ENCODE data around the gene IFNA13. TPM values are rescaled to one million over a fixed set of nuclear protein-coding genes. Genes with fewer than 3 reads are reported as not detected.

IFNA13 gene
- total RNA-seq: not detected
- not detected for polyA plus RNA-seq

DNA sequence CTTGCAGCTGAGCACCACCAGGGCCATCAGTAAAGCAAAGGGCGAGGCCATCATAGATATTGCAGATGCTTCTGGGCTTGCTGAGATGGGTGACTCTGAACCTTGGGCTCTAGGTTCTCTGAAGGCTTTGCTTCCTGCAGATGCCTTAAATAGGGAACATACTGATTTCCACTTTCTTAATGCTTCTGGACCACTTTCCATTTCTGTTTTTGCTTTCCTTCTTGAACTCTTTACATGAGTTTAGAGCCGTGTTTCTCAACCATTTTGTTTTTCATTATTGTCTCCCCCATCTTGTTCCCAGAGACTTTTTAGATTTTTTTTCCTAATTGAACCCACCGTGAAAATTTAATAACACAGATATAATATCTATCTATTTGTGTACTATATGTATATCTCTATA, at the start of gene IFNA13:
Gene IFNA13, minus strand, starts transcription at position 101 of the 400 bp plus-strand sequence. Its CDS starts 47 bp downstream, at position 54.
- DNase-seq (ENCODE audit: extremely low spot score): no peak
- H3K4me1 ChIP-seq (ENCODE audit: insufficient read depth): no peaks in the 10 kb centered on the region
- H3K36me3 ChIP-seq (ENCODE audit: insufficient read depth): no peaks in the 10 kb centered on the region
- H3K27ac ChIP-seq (ENCODE audit: low read depth): no peak within 1 kb of the TSS
- WGBS: 88% methylated on average over 3 of the region's 3 CpGs
- no peak within 1 kb of the TSS for H3K4me3 ChIP-seq (ENCODE audit: low read depth, low read length)

GRCh38 chr9:21415493-21416267, 47.8 kb upstream of the IFNA13 start:
- H3K4me3 ChIP-seq (ENCODE audit: low read depth, low read length): no peak overlapping the region
- H3K4me1 ChIP-seq (ENCODE audit: insufficient read depth): no peaks in the 10 kb centered on the region
- WGBS: 64% methylated on average over 5 of the region's 5 CpGs
- no peak for DNase-seq (ENCODE audit: extremely low spot score)
- H3K36me3 ChIP-seq (ENCODE audit: insufficient read depth): no peaks in the 10 kb centered on the region
- H3K27ac ChIP-seq (ENCODE audit: low read depth): no peak overlapping the region

DNA sequence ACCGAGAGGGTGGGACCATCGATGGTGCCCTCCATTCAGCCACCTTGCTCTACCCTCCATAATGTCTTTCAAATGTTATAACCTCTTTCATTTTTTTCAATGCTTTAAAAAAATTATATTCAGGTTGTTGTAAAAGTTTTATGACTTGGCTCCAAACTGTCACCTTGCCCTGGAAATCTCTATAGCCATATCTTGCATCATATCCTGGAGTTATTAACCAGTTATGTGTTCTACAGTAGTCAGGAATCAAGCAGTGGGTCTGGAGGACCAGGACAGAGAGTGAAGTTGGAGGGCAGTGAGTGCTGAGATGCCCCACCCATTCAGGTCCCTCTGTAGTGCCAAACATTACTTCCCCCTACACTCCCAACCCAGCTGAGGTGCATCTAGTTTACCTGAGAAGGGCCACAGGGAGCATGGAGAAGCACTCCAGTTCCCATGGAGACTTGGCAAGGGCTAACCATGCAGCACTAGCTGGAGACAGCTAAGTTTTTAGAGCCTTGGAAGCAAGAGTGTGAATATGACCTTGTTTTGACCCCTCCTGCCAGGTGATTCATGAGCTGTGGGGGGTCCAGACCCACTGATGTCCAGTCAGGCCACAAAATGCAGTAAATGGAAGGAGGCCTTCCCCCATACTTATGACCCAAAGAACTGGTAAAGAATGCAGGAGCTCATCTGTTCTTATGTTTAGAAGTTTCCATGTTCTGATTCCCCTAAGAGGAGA, 46.5 kb upstream of the IFNA13 start:
- no peak overlapping the region for H3K27ac ChIP-seq (ENCODE audit: low read depth)
- no peaks in the 10 kb centered on the region for H3K36me3 ChIP-seq (ENCODE audit: insufficient read depth)
- H3K4me3 ChIP-seq (ENCODE audit: low read depth, low read length): no peak overlapping the region
- WGBS: 96% methylated on average over 2 of the region's 2 CpGs
- no peak for DNase-seq (ENCODE audit: extremely low spot score)
- H3K4me1 ChIP-seq (ENCODE audit: insufficient read depth): no peaks in the 10 kb centered on the region

DNA sequence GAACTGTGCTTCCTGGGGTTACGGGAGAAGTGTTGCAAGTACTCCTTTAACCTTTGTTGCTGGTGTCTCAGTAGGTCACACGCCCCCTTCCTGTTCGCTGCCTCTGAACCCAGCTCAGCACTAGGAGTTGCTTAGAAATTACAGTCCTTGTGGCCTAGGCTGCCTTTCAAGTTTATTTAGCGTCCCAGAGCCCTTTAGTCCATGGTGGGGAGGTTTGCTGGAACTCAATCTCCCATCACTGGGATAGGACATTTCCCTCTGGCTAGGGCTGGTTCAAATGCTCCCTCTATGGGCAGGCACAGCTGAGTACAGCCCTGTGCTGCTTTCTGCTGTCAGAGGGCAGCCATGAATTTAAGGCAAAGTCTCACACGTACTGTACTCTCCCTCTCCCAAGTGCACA, 45.8 kb upstream of the IFNA13 start:
- no peak for DNase-seq (ENCODE audit: extremely low spot score)
- Histone ChIP-seq H3K4me1 (ENCODE audit: insufficient read depth) (no peaks in the 10 kb centered on the region), H3K36me3 (ENCODE audit: insufficient read depth) (no peaks in the 10 kb centered on the region), H3K4me3 (ENCODE audit: low read depth, low read length) (no peak overlapping the region), H3K27ac (ENCODE audit: low read depth) (no peak overlapping the region)
- 72% methylated on average over 5 of the region's 5 CpGs for WGBS

DNA sequence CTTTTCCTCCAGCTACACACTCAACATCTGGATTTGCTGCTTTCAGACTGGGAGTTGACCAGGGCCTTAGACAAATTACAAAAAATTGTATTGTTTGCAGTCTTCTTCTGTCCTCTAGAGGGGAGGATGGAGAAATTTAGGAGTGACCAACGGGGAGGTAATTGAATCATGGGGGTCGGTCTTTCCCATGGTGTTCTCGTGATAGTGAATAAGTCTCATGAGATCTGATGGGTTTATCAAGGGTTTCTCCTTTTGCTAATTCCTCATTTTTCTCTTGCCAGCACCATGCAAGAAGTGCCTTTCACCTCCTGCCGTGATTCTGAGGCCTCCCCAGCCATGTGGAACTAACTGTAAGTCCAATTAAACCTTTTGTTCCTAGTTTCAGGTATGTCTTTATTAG, 45.3 kb upstream of the IFNA13 start:
- Histone ChIP-seq H3K4me1 (ENCODE audit: insufficient read depth) (no peaks in the 10 kb centered on the region), H3K27ac (ENCODE audit: low read depth) (no peak overlapping the region), H3K4me3 (ENCODE audit: low read depth, low read length) (no peak overlapping the region), H3K36me3 (ENCODE audit: insufficient read depth) (no peaks in the 10 kb centered on the region)
- DNase-seq (ENCODE audit: extremely low spot score): no peak
- 85% methylated on average over 4 of the region's 4 CpGs for WGBS

DNA sequence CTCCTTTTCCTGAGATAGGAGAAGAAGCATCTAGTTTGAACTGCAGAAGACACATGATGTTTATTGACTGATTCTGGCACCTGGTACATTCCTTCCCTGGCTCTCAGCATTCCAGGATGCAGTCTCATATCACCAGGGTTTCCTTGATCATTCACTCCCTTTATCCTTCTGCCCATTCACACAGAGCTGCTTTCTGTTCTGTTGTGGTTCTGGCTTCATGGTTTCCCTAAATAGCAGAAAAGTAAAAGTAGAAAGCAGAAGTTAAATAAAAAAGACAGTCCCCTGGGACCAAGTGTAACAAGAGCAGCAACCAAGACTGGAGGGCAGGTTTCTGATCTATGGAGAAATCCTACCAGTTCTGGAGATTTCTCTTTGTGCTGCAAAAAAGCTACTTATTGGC, 44.2 kb upstream of the IFNA13 start:
- Histone ChIP-seq H3K4me3 (ENCODE audit: low read depth, low read length) (no peak overlapping the region), H3K36me3 (ENCODE audit: insufficient read depth) (no peaks in the 10 kb centered on the region), H3K27ac (ENCODE audit: low read depth) (no peak overlapping the region), H3K4me1 (ENCODE audit: insufficient read depth) (no peaks in the 10 kb centered on the region)
- DNase-seq (ENCODE audit: extremely low spot score): no peak

DNA sequence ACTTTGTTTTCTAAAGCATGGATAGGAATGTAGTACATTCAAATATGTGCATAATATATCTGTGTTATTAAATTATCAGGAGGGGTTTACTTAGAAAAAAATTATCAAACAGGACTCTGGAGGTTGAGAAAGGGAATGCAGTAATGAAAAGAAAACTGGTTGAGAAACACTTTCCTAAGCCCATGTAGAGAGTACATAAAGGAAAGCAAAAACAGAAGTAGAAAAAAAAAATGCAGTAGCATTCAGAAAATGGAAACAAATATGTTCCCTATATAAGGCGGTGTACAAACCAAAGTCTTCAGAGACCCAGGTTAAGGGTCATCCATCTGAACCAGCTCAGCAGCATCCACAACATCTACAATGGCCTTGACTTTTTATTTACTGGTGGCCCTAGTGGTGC, 41.0 kb upstream of the IFNA13 start, which contains the start of gene IFNA8:
Gene IFNA8, plus strand, starts transcription at position 301 of the 400 bp plus-strand sequence. Its CDS starts 60 bp downstream, at position 361.
- DNase-seq (ENCODE audit: extremely low spot score): no peak
- H3K4me1 ChIP-seq (ENCODE audit: insufficient read depth): no peaks in the 10 kb centered on the region
- H3K4me3 ChIP-seq (ENCODE audit: low read depth, low read length): no peak within 1 kb of the TSS
- H3K36me3 ChIP-seq (ENCODE audit: insufficient read depth): no peaks in the 10 kb centered on the region
- no peak within 1 kb of the TSS for H3K27ac ChIP-seq (ENCODE audit: low read depth)
- 81% methylated on average over 1 of the region's 1 CpG for WGBS

DNA sequence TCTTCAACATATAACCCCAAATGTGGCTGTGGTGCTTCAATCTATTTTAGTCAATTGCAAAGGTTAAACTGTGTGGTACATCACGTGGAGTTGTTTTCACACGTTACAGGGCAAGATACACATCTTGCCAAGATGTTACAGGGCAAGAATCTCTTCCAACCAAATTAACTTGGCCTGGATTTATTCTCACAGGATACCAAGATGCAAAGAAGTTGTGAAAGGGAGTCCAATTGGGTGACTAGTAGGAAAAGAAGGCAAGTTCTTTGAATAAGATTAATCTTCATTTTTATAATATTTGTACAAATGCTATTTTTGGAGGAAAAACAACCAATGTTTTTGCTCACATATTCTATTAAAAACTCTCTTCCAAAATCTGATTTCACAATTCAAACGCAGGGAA, 36.3 kb upstream of the IFNA13 start:
- 58% methylated on average over 3 of the region's 3 CpGs for WGBS
- Histone ChIP-seq H3K27ac (ENCODE audit: low read depth) (no peak overlapping the region), H3K4me1 (ENCODE audit: insufficient read depth) (no peaks in the 10 kb centered on the region), H3K36me3 (ENCODE audit: insufficient read depth) (no peaks in the 10 kb centered on the region), H3K4me3 (ENCODE audit: low read depth, low read length) (no peak overlapping the region)
- DNase-seq (ENCODE audit: extremely low spot score): no peak

- Histone ChIP-seq H3K4me3 (ENCODE audit: low read depth, low read length) (peak overlapping the region; percentile 11), H3K36me3 (ENCODE audit: insufficient read depth) (no peaks in the 10 kb centered on the region), H3K4me1 (ENCODE audit: insufficient read depth) (no peaks in the 10 kb centered on the region), H3K27ac (ENCODE audit: low read depth) (no peak overlapping the region)
- WGBS: 1% methylated on average over 53 of the region's 53 CpGs
- no peak for DNase-seq (ENCODE audit: extremely low spot score)
Measured at GRCh38 chr9:21402386-21403251, 34.8 kb upstream of the IFNA13 start.

GRCh38 chr9:21399956-21400355, 32.1 kb upstream of the IFNA13 start:
- Histone ChIP-seq H3K27ac (ENCODE audit: low read depth) (no peak overlapping the region), H3K36me3 (ENCODE audit: insufficient read depth) (no peaks in the 10 kb centered on the region), H3K4me1 (ENCODE audit: insufficient read depth) (no peaks in the 10 kb centered on the region), H3K4me3 (ENCODE audit: low read depth, low read length) (no peak overlapping the region)
- no peak for DNase-seq (ENCODE audit: extremely low spot score)
- WGBS: 45% methylated on average over 3 of the region's 3 CpGs

- Histone ChIP-seq H3K4me3 (ENCODE audit: low read depth, low read length) (no peak overlapping the region), H3K4me1 (ENCODE audit: insufficient read depth) (no peaks in the 10 kb centered on the region), H3K36me3 (ENCODE audit: insufficient read depth) (no peaks in the 10 kb centered on the region), H3K27ac (ENCODE audit: low read depth) (no peak overlapping the region)
- no peak for DNase-seq (ENCODE audit: extremely low spot score)
- 85% methylated on average over 5 of the region's 5 CpGs for WGBS
Measured at GRCh38 chr9:21398955-21399489, 31.2 kb upstream of the IFNA13 start.

DNA sequence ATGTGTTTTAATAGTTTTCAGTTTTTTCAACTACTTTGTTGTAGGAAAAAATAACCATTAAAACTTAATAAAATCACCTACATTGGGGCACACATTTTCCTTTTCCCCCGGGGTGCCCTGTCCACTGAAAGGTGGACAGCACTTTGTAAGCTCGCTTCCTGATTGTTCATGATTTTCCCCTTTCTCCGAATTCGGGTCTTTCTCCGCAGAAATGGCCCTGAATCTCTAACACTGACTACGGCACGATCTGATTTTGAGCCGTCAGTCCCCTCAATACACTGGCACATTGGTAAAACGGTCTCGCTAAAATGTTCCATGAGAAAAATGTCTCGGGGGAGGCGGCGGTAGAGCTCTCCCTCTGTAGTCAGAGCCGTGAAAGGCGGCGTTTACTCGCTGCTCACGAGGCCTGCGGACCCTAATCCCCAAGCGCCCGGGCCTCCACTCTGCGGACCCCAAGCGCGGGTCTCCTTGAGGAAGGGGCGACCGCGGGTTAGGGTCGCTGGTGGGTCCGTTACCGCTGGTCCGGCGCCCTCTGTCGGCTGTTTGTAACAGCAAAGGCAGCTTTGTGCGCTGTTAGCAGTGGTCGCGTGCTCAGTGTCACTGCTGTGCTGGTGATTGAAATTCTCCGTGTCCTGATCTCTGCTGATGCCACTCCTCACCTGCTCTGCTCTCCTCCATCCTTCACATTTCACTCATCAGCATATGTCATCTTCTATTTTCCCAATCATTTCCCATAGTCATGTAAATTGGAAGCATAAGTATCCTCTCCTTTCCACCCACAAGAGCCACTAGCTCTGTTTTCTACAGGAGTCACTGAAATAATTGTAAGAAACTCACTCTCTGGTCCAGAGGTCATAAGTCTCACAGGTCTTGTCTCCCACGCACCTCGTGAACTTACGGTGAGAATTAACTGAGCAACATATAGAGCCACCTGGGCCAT, 28.2 kb upstream of the IFNA13 start:
- Histone ChIP-seq H3K27ac (ENCODE audit: low read depth) (no peak overlapping the region), H3K4me1 (ENCODE audit: insufficient read depth) (no peaks in the 10 kb centered on the region), H3K4me3 (ENCODE audit: low read depth, low read length) (peak overlapping the region; percentile 45), H3K36me3 (ENCODE audit: insufficient read depth) (no peaks in the 10 kb centered on the region)
- WGBS: 7% methylated on average over 40 of the region's 40 CpGs
- no peak for DNase-seq (ENCODE audit: extremely low spot score)

All from urinary bladder (tissue), 4 donors.